GM18511 (cell line): ENCODE measurements around the gene COMT.
"Not testable (repeated sequence)": the region's sequence is repeated elsewhere in the genome, so short reads cannot be mapped to it uniquely, and the experiment has no call there.

ENCODE experiments used
- ATAC-seq: cut with Tn5 transposase; IDR thresholded peaks from one replicate; pipeline ENCODE4 v1.9.1; 2021; ENCODE audit warnings: mild to moderate bottlenecking, moderate library complexity; ENCODE audit not compliant: unreplicated experiment

The COMT gene

DNA sequence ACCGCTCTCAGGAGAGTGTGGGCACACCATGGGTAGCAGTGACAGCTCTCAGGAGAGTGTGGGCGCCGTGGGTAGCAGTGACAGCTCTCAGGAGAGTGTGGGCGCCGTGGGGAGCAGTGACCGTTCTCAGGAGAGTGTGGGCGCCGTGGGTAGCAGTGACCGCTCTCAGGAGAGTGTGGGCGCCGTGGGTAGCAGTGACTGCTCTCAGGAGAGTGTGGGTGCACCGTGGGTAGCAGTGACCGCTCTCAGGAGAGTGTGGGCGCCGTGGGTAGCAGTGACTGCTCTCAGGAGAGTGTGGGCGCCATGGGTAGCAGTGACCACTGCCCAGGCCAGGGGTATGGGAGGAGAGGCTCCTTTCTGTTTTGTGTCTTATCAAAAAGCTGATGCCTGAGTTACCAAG is 33.7 kb upstream of the COMT start:
- not testable (repeated sequence) for ATAC-seq

DNA sequence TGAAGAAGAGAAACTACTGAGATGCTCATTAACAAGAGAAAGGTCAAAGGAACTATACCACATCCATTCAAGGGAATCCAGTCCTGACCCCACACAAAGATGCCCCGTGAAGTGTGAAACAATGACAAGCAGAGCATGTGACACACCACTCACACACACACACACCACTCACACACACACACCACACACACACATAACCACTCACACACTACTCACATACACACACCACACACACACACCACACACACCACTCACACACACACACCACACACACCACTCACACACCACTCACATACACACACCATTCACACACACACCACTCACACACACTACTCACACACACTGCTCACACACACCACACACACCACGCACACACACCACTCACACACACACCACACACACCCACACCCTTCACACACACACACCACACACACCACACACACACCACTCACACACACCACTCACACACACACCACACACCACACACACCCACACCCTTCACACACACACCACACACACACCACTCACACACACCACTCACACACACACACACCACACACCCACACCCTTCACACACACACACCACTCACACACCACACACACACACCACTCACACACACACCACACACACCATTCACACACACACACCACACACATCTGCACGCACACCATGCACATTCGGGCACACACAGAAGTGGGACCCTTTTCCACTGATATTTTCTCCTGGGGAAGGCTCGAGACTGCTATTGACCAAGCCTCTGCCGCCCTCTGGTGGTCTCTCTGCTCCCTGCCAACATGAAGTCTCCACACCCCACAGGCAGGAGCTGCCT is 32.0 kb upstream of the COMT start:
- ATAC-seq, result no peak

DNA sequence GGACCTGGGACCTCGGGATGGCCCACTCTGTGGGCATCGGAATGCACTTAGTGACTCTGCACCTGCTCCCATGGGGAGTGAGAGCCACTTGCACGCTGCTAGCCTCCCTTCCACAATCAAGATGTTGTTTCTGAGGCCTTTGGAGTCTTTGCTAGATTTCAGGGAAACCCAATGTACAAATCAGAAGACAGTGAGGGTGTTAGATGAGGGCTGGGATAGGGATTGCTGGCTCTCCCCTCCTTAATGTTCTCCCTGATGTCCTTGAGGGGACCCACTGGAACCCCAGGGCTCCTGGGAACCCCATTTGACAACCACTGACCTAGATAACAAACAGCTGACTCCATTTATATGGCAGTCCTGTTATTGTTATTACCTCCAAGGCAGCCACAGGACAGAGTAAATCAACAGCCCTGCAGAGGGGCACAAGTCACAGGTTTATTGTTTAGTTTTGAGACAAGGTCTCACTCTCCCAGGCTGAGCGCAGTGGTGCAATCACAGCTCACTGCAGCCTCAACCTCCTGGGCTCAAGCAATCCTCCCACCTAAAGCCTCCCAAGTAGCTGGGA is 31.3 kb upstream of the COMT start:
- ATAC-seq, result no peak

DNA sequence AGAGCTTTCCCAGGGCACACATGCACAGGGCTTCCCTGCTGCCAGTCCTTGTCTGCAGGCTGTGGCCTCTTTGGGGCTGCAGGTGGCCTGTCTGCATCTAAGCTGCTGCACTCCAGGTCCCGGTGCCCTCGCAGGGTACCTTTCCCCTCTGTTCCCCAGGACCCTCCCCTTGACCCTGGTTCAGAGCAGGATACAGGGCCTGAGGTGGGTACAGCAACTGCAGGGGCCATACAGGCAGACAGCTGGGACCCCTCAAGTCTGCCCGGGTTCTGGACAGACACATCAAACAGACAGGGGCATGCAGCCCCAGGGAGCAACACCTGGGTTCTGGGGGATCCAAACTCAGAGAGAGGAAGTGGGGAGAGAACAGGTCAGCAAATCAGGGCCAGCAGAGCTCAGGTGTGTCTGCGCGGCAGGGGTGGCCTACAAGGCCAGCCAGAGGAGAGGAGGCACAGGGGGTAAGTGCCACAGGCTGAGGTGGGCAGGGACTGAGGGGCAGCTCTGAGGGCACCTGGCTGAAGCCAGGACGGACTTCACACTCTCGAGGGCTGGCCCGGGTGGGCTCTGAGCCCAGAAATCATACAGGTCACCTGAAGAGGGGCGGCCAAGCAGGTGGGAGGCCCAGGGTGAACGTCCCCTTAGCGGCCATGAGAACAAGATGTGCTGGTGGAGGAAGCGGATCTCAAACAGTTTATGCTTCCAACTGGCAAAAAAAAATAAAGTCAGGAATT is 29.9 kb upstream of the COMT start:
- no peak for ATAC-seq

DNA sequence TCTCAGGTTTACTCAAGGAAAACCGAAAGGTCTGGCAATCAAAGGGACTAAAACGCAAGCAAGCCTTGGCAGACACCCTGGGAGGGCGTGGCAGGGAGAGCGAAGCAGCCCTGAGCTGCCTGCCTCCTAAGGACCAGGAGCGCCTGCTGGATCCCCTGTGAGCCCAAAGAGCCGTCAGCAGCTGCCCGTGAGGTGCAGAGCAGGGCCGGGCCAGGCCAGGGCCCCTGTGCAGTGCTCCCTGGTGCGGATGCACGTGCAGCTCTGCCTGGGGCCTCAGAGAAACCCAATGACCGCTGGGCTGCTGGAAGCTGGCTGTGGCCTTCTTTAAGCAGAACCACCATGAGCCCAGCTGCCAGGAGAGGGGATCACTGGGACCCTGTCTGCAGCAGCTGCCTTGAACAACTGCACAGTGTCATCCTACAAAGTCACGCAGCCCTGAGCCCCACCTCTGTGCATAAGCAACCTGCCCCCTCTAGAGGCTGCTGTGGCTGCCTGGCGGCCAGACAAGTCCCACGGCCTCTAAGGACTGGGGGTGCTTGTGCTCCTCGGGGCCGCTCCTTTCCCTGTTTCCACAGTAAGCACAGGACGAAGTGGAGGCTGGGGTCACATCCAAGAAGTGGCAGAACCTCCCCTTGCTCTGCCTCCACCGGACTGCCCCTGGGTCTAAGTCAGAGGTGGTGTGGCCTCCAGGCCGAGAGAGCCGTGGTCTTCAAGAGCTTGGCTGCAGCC is 29.1 kb upstream of the COMT start:
- ATAC-seq, result no peak

DNA sequence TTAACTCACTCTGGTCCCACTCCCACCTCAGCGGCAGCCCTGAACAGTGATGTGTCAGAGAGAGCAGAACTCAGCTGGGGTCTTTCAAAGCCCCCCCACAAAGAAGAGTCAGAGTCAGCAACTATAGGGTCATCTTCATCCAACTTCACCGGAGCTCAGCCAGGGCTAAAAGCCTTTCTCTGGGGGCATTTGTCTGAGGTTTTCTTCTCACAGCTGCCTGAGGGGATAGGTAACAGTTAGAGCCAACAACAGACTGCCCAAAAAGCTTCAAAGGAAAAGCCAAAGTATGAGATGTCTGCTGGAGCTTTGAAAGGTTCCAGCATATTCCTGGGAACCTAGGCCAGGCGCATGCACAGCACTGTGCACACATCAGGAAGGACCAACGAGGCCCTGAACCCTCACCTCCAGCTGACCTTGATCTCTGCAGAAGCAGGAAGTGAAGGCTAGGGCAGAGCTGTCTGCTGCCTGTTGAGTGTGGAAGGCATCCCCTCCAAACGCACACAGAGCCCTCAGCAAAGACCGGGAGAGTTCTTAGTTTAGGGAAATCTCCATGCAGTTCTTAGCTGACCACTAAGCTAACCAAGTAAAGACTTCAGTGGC is 28.1 kb upstream of the COMT start:
- ATAC-seq, result no peak

DNA sequence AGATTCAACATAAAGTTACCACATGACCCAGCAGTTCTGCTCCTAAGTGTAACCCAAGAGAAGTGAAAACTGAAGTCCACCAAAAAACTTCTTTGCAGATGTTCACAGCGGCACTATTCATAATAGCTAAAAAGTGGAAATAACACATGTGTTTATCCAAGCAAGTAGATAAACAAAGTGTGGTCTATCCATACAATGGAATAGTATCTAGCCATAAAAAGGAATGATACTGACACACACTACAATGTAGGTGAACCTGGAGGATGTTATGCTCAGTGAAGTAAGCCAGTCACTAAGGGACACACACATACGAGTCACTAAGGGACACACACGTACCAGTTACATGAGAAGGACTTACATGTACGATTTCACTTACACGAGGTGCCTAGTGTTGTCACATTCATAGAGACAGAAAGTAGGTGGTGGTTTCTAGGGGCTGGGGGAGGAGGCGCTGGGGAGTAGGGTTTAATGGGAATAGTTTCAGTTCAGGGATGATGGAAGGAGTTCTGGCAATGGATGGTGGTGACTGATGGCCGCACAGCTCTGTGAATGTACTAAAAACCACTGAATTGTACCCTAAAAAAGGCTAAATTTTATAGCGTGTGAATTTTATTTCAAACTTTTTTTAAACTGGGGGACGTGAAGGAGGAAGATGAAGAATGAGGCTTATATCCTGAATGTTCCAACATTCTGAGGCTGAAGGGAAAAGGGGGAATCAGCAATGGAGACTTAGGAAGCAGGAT is 27.2 kb upstream of the COMT start:
- ATAC-seq, result no peak

DNA sequence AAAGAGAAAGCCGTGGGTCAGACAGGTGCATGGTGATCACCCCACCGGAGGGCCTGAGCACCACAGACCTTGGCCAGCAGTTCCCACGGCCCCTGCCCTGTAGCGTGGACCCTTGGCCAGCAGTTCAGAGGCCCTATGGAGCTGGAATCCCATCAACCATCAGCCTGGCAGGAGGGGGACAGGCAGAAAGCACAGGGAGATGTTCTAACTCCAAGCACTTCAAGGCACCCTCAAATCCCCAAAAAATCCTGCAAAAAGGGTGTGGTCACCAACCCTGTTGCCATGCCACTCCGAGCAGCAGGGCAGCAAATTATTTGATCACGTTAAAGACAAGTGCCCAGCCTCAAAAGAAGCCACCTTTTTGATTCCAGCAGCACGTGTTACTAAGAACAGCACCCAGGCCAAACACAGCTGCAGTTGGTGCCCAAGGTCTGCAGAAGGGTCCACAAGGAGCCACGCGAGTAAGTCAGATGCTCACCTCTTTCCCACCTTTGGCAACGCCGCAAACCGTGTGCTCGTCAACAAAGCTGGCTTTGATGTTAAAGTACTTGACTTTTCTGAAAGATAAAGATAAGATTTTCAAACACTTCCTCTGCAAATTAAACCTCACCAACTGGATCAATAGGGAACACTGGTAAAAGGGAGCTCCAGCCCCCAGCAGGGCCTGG is 26.2 kb upstream of the COMT start:
- no peak for ATAC-seq

DNA sequence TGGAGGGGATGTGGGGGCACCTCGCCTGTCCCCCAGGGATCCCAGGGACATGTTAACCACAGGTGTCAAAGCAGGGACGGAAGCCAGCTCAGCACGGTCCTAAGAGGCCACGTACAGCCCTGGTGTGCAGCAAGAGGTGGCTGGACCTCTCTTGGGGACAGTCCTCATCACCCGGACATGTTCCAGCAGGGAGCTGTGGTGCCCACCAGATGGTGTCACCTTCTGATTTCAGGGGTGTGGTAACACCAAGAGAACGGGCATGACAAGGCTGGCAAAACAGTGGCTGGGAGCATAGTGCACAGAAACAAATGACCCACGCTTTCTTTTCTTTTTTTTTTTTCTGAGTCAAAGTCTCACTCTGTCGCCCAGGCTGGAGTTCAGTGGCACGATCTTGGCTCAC is 25.6 kb upstream of the COMT start:
- no peak for ATAC-seq

DNA sequence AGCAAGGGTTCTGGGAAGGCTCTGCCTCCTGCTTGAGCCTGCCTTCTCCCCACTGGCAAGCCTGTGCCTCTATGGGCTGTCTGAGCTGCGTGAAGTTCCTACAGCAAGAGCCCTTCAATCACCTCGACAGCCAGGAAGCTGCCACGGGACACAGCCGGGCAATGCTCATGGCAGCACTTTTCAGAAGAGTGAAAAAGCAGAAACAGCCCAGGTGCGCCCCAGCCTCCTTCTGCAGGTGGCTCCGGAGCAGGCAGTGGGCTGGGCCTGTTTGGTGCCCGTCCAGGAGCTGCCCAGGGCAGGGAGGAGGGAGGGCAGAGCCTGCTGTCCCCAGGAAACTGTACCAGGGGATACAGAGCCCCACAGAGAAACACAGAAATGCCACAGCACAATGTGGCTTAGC is 24.6 kb upstream of the COMT start:
- ATAC-seq, result no peak

DNA sequence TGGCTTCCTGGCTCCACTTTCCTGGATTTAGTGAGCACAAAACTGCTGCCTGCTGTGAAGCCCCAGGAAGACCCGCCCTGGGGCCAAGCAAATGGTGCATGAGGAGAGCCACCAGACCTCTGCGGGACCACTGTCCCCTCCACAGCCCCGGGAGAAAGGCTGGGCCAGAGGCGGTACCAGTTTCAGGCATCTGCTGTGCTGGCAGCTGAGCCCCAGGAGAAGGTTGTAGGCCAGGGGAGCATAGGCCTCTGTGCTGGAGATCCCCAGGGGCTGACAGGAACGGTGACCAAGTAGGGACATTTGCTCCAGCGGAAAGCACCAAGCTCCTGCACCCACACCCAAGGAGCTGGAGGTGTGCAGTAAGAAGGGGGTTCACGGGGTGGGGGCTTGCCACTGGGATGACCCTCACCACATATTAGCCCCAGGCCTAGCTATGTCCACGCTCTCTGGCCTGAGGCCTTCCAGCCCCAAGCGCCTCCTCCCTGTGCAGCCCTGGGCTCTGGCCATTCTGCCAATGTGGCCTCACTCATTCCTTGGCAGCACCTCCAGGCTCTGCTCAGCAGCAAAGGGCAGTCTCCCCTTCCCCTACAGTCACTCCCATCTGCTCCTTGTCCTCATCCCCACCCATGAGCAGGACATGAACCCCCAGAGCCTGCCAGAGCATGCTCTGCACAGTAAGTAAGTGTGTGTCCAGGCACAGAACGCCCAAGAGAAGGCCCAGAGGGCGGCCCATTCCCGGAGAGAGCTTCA is 24.0 kb upstream of the COMT start:
- ATAC-seq, result no peak

DNA sequence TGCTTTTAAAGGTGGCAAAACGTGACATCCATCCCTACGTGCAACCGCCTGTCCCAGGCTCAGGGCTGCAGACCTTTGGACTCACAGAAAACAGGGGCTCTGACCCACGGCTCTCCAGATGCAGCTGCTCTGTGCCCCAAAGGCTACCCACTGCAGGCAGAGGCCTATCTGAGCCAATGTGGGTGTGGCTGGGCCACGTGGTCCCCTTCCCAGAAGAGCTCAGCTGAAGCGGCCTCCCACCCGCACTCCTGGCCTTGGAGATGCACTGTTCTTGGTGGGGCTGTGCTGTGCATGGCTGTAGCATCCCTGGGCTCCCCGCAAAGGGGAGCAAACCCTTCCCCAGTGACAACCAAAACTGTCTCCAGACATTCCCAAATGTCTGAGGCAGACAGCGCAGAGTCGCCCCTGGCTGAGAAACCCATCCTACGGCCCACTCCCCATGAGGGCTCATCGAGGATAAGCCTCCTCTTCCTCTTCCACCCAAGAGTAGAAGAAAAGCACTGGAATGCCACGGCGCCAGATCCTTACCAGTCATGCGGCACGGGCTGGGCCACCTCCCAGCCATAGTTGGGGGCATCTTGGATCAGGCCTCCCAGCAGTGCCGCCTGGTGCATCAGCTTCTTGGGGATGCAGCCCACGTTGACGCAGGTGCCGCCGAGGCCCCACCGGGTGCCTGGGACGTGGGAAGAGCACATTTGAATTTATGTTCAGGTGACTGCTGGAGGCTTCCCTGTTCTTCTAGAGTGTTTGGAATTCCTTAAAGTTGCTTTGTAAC is 23.1 kb upstream of the COMT start:
- no peak for ATAC-seq

DNA sequence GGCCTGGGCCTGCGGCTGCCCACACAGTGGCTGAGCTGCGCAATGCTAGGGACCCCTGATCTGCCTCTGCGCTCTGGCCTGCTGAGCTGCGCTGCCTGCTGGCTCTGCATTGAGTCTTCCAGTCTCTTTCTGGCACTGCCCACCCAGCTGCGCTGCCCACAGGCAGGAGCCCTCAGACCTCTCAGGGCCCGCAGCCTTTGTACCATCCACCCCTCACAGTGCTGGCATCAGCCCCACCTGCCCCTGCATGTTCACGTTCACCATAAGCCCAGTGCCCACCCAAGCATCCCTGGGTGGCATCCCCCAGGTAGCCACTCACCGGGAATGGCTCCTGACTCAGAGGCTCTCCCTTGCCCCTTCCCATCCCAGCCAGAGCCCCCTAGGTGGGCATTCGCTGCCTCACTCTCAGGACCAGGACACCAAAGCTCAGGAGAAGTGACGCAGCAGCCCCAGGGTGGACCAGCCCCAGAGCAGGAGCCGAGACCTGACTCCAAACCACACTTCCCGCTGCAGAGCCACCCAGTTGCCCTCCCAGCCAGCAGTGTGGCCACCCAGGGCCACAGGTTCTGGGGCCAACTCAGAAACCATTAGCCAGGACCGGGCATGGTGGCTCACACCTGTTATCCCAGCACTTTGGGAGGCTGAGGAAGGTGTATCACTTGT is 21.7 kb upstream of the COMT start:
- ATAC-seq, result no peak

DNA sequence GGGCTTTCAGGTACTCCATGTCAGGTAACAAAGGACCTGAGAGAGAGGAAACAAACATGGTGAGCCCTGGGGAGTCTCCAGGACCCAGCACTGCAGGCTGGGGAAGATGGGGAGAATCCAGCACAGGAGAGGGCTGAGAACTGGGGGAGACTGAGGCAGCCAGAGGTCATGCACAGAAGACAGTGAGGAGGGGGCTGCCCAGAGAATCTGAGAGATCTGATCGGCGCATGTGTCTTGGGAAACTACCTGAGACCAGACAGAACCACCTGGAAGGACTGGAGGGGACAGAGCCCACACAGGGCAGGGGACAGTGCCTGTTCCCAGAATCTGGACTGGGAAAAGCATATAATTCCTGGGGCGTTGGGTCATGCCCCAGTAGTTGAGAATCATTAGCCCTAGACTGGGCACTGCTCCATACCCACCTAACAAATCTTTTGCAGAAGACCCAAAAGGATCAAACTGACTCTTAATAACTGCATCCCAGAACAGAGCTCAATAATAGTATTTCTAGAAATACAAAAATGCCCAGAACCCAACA is 20.0 kb upstream of the COMT start:
- ATAC-seq, result no peak

DNA sequence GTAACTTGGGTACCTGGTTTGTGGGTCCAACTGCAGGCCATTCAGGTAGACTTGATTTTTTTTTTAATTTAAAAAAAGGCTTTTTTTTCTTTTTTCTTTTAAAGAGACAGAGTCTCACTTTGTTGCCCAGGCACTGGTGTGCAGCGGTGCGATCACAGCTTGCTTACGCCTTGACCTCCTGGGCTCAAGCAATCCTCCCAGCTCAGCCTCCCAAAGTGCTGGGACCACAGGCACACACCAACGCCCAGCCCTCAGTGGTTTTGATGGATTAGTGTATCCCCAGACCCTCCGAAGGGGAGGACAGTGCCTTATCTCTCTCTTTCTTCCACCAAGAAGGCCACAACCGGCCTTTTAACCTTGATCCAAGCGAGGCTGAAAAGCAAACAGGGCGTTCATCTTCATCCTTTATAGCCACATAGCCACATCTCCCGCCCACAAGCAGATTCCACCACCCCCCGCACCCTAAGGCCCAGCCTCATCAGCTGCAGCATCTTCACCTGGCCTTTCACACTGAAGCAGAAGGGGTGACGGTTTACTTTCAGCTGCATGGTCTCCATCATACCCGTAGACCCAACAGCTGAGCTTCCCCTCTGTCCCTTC is 17.6 kb upstream of the COMT start:
- no peak for ATAC-seq

DNA sequence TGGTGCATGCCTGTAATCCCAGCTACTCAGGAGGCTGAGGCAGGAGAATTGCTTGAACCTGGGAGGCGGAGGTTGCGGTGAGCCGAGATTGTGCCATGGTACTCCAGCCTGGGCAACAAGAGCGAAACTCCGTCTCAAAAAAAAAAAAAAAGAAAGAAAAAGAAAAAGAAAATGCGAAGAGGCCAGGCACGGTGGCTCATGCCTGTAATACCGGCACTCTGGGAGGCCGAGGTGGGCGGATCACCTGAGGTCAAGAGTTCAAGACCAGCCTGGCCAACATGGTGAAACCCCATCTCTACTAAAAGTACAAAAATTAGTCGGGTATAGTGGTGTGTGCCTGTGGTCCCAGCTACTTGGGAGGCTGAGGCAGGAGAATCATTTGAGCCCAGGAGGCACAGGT is 15.5 kb upstream of the COMT start:
- not testable (repeated sequence) for ATAC-seq

DNA sequence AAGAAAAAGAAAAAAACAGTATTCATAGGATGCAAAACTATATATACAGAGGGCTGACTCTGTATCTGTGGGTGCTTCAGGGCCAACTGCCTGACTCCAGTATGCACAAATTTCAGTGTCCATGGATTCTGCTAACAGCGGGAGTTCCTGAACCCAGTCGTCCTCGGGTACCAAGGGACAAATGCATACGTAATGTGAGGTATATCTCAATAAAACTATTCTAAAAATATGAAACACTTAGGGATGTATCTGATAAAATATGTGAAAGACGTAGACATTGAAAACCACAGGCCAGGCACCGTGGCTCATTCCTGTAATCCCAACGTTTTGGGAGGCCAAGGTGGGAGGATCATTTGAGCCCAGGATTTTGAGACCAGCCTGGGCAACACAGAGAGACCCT is 13.9 kb upstream of the COMT start:
- ATAC-seq, result no peak
